SK-N-SH (cell line): ENCODE data around the gene ZXDC.

Experiments used
- EZH2phosphoT487 ChIP-seq: fragments of 200-600 bp; sonication (generic); IDR thresholded peaks from 2 replicates; pipeline ENCODE4 v1.6.1; 2017; ENCODE audit warnings: low read depth, mixed run types, mild to moderate bottlenecking, antibody characterized with exemption, moderate library complexity, borderline replicate concordance
- RCOR1 ChIP-seq: fragments of 150-350 bp; IDR thresholded peaks from 2 replicates; pipeline ENCODE4 v1.6.1; 2017; ENCODE audit warnings: antibody characterized with exemption, low read length
- TF ChIP-seq, protein P1 (sequence below): fragments of 200-600 bp; sonication (generic); IDR thresholded peaks from 2 replicates; pipeline ENCODE4 v1.6.1; 2017; ENCODE audit warnings: antibody characterized with exemption, mild to moderate bottlenecking, moderate library complexity

DNA sequence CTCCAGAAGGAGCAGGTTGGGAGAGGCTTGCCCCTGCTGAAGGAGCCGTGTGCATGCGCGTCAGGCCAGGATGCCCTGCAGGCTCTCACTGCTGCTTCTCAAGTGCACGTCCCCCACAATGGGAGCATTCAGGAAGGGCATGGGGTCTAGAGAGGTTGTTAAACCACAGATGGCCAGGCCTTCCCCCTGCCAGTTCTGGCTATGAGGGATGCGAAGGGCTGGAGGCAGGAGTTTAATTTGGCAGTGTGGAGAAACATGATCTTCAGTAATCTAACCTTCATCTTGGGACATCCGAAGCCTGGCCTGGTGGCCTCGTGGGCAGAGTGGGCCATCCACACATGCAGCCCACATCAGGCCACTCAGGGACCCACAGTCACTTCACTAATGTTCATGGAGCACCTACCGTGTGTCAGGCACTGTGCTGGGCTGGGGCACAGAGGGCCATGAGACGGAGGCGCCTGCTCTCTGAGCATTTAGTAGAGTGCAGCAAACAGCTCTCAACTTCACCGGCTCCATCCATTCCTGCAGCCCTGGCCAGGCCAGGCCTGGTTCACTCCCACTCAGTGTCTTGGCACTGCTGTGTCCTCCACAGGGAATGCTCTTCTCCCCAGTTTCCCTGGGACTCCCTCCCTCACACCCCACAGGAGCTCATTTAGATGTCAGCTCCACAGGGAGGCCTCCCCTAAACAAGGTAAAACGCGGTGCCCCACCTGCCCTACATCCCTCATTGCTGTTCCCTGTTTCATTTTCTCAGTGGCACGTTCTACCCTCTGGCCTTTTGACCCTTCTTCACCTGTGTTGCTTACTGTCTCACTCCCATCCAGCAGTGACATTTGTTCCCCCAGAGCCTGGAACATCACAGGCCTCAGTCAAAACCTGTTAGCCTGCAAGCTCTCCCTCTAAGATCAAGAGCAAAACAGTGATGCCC, 77.0 kb downstream of the ZXDC start:
- TF ChIP-seq, protein P1, sequence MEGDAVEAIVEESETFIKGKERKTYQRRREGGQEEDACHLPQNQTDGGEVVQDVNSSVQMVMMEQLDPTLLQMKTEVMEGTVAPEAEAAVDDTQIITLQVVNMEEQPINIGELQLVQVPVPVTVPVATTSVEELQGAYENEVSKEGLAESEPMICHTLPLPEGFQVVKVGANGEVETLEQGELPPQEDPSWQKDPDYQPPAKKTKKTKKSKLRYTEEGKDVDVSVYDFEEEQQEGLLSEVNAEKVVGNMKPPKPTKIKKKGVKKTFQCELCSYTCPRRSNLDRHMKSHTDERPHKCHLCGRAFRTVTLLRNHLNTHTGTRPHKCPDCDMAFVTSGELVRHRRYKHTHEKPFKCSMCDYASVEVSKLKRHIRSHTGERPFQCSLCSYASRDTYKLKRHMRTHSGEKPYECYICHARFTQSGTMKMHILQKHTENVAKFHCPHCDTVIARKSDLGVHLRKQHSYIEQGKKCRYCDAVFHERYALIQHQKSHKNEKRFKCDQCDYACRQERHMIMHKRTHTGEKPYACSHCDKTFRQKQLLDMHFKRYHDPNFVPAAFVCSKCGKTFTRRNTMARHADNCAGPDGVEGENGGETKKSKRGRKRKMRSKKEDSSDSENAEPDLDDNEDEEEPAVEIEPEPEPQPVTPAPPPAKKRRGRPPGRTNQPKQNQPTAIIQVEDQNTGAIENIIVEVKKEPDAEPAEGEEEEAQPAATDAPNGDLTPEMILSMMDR = no peak
- TF ChIP-seq EZH2phosphoT487 (no peak), RCOR1 (no peak)
